Measurements from ENCODE around the gene SURF2.
A peak's percentile ranks its signal among the peaks of the same experiment; 100 is the strongest.

The SURF2 gene

DNA sequence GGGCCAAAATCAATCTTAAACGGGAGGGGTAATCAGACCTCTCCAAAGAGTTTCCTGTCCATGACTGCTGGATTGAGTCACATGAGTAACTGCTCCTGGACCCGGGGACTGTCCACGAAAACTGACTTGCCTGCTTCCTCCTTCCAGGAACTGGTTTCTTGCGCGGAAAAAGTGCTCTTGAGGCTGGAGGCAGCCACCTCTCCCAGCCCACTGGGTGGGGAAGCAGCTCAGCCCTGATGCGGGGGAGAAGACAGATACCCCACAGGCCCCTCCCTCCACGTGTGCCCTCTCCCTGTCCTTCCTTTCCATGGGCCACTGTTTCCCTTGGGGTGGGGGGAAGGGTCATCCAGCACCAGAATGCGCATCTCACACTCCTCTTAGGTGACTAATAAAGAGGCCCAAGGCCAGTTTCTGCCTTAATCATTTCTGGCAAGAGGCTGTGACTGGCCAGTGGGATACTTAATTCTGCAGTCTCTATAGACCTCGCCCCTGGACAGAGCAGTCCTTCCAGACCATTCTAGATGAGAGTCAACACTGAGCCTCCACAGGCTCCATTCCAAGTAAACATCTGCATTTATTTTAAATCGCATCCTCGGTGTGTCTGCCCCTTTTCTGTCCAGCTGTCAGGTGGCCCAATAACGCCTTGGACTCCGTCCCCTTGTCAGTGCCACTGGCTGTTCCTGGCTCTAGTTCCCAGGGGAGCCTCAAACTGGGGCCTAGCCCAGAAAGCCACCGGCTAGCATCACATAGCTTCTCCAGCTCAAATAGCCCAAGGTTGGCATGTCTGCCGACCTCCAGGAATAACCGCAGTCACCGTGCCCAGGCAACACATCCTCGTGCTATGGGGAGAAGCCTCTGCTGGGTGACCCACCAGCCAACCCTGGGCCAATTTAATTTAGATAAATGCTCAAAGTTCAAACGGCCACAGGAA is 49.4 kb downstream of the SURF2 start:
- DNase-seq = no peak

DNA sequence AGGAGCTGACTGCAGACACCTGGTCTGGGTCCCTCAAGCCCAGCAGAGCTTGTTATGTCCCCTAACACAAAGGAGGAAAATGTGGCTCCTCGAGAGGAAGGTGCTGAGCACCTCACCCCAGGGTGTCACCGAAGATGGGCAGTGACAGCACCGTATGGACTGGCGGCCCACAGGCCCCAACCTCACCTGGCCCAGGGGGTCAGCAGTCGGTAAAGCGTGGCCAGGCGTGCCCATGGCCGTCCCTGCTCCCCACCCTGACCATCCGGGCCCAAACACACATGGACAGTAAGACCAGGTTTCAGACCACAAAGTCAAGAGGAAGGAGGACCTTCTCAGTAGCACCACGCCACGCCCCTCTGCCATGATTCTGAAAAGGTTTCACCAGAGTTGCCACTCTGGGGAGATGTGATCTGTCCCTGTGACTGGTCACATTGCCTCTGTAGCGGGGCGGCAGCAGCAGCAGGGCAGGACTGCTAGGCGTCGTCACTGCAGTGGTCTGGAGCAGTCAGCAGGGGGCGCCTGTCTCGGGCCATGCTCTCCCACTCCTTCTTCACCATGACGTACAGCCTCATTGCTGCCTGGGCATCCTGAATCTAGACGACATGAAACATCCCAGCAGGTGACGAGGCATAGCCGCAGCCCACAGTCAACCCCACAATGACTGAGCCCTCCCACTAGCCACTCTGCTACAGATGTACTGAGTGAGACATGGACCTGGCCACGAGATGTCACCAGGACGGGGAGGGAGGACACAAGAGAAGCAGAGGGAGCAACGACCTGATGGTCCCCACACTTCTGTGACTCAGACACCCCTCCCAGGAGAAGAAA is 50.3 kb downstream of the SURF2 start:
- DNase-seq = peak; percentile 70 to 86

DNA sequence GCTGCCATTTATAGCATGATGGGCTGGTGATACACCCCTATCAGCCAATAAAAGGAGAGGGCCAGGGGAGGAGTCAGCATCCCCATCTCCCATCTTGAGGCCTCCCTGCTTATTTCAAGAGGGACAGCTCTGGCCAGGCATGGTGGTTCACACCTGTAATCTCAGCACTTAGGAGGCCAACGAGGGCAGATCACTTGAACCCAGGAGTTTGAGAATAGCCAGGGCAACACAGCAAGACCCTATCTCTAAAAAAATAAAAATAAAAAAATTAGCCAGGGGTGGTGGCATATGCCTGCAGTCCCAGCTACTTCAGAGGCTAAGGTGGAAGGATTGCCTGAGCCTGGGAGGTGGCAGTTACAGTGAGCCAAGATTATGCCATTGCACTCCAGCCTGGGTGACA is 51.7 kb downstream of the SURF2 start:
- DNase-seq = no peak

Measured in inflammatory macrophage treated with lipopolysaccharide for 1 hour (primary cell).